Dermis microvascular lymphatic vessel endothelial cell (primary cell): Measurements from ENCODE around the gene DNAJC16. TPM values are rescaled to one million over a fixed set of nuclear protein-coding genes. Genes with fewer than 3 reads are reported as not detected.
"Not testable (repeated sequence)": the region's sequence is repeated elsewhere in the genome, so short reads cannot be mapped to it uniquely, and the experiment has no call there.

Experiments
- DNase-seq, 2 donors: peaks; one replicate each; pipeline versions ENCODE4 v3.0.0 to v3.0.0-alpha.2; 2010; ENCODE audit warnings: low read depth in 2 of 2
- total RNA-seq: library from RNA; depleted of rRNA; stranded (reverse); fragments of >200 nt; gene quantifications from 2 replicates; pipeline ENCODE4 v1.2.1, GENCODE V29; 2014

DNAJC16 gene
- total RNA-seq, 1 donor from 2014 or later, result 9.1 TPM

DNA sequence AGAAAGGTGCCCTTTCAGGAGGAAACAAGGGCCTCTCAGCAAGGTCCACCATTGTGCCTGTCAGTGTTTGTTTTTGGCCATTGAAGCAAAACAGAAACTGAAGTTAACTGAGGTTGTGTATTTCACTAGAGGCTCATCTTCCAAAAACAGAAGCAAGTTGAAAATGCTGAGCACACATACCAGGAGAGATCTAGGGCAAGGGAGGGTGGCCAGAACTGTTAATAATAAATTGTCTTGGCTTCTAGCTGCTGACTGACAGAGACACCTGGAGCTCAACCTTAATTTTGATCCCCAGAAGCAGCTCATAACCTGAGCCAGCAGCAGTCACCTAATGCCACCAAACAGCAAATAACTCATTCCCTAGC is 53.0 kb downstream of the DNAJC16 start:
- no peak for DNase-seq

DNA sequence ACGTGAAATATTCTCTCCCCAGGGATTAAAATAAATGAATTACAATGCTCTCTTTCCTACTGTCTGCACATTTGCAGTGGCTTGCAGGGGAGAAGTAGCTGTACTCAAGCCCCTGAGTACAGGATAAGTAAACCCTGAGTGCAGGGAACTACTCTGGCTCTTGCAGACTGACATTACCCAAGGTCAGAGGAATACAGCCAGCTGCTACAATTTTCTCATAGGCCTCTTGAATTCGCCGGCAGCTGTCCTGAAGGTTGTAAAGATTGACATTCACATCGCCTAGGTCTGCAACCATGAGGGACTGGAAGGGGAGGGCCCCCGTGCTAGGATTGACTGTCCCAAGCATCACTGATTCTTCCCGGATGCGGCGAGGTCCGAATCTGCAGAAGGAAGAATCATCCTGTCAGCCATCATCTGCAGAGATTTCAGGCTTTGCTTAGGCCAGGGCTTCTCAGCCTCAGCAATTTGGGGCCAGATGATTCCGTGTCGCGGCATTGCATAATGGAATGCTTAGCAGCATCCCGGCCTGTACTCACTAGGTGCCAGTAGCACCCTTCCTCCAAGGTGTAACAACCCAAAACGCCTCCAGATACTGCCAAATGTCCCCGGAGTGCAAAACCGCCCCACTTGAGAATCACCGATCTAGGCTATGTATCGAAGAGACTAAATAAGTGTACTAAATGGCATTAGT is 56.5 kb downstream of the DNAJC16 start:
- DNase-seq, result no peak

DNA sequence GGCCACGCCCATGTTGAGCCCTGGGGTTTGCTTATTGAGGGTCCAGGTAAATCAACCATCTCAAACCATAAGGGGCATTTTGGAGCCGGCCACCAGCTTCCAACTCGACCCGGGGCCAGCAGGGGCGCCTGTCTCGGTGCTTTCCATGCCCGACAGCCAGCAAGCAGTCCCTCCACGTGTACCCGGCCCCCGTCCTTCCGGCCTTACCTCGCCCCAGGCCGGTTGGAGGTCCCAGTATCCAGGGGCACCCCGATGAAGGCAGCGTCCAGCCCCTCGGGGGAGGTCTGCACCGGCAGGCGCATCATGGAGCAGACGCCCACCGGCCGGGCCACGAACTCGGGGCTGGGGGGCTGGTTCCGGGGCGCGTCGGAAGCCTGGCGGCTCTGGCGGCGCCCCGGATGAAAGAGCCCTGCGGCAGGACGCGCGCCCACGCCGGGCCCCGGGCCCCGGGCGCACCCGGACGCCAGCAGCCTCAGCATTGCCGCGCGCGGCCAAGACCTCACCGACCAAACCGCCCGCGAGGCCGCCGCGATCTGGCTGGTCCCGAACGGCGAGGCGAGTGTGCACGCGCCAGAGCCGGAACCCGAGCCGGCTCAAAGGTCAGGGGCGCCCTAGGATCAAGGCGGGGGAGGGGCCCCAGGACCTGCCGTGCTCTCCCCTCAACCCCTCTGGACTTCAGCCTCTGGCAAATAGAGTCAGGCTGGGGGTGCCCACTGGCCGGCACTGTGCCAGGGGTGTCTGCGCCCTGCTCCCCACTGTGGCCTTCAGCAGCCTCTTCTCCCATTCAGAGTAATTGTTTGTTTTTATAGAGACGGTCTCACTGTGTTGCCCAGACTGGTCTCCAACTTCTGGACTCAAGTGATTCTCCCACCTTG is 58.1 kb downstream of the DNAJC16 start, which contains the start of gene AGMAT:
Gene AGMAT, minus strand, starts transcription at position 563 of the 875 bp plus-strand sequence. Its CDS starts 84 bp downstream, at position 479.
- peak in 1 of 2 donors; percentile 21 for DNase-seq

DNA sequence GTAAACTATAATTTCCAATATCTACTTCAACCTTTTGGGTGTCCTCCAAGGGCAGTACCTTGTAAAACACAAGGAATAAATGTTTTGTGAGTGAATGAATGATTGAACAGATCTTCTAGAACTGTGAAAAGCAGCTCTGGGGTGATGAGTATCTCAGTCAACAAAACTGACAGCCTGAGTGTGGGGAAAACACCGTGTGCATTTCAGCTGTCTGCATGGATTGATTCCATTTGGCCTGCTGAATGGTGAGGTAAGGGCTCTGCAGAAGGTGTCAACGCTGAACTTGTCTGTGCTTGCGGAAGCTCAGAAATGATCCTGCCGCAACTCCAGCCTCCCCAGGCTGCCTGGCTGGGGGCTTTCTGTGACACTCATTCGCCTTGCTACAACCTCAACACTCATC is 65.6 kb downstream of the DNAJC16 start:
- no peak for DNase-seq

DNA sequence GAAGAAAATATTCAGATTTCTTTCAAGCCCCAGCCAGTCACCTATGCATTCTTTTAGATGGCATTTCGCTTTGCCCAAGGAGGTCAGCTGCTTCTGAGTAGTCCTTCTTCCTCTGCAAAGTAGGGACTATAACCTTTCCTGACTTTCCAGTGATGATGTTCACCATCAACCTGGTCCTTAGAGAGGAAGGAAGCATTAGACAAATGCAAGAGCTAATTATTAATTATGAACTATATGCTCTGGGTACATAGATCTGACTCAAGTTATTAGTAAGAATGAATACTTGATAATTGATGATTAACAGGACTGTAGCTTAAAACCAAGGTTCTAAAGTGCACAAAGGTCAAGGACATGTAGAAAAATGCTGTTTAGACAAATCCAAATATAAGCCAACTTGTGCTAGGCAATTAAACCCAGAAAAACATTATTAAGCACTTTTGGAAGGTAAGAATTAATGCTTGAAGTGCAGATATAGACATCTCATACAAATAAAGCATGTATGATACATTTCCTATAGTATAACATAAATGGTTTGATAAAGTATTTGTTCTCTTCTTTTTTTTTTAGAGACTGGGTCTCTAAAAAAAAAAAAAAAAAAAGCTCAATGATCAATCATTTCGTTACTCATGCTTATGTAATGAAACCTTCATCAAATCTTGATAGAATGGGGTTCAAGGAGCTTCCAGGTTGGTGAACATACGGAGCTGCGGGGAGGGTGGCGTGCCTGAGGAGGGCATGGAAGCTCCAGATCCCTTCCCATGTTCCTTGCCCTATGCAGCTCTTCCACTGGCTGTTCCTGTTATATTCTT is 69.4 kb downstream of the DNAJC16 start:
- no peak for DNase-seq

DNA sequence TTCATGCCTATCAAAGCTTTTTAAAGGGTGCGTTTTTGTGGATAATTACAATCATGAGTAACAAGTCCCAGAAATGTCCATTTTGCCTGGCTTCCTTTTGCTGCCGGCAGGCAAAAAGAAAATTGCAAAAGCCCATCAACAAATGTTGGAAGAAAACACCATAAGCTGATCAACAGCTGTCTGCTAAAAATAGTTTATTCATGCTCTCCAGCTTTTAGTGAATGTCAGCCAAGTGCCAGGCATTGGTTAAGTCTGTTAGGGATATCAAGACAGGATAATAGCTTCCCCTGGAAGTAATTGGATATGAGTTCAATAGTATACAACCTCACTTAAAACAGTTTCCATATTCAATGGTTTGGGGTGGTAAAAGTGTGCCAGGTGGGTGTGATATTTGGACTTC is 71.8 kb downstream of the DNAJC16 start:
- no peak for DNase-seq

- peak; percentile 89 to 95 for DNase-seq
Observed at GRCh38 chr1:15603050-15603965, 76.7 kb downstream of the DNAJC16 start.

DNA sequence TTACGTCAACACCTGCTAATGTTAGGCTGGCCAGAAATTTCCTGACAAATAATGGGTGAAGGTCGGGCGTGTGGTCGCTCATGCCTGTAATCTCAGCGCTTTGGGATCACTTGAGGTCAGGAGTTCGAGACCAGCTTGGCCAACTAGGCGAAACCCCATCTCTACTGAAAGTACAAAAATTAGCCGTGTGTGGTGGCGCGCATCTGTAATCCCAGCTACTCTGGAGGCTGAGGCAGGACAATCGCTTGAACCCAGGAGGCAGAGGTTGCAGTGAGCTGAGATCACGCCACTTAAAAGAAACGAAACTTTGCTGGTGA is 77.3 kb downstream of the DNAJC16 start:
- not testable (repeated sequence) for DNase-seq

GRCh38 chr1:15604400-15604799 is 77.8 kb downstream of the DNAJC16 start:
- DNase-seq, result not testable (repeated sequence)

GRCh38 chr1:15605398-15606383 is 79.0 kb downstream of the DNAJC16 start:
- DNase-seq, result no peak

DNA sequence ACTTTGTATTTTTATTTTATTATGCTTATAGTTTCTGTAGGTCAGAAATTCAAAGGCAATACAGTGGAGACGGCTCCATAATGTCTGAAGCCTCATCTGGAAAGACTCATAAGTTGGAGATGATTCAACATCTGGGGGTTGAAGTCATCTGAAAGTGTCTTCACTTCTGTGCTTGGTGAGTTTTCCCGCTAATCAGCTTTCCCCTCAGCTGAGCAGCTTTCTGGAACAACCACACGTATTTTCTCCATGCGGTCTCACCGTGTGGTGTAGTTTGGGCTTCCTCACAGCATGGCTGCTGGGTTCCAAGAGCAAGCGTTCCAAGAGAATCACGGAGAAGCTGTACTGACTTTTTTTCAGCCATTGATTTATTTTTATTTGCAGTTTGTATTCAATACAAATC is 83.0 kb downstream of the DNAJC16 start:
- DNase-seq, result no peak

DNA sequence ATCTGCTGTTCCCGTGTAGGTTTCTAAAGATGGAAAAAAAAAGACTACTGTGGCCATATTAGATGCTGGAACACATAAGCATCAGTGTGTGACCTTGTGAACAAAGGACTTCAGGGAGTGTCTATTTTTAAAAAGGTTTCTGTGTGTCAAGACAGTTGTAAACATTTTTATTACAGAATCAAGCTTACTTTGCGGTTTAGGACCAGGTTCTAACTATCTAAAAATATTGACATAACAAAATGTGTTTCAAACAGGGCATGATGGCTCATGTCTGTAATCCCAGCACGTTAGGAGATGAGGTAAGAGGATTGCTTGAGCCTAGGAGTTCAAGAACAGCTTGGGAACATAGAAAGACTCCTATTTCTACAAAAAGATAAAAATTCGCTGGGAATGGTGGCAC is 83.5 kb downstream of the DNAJC16 start:
- DNase-seq, result no peak

GRCh38 chr1:15616373-15617172 is 89.9 kb downstream of the DNAJC16 start:
- no peak for DNase-seq

GRCh38 chr1:15617173-15618076 is 90.8 kb downstream of the DNAJC16 start, which contains the start of gene DDI2:
Gene DDI2, plus strand, starts transcription at chr1:15617458. Its CDS starts 213 bp downstream, at chr1:15617671.
- DNase-seq, result peak; percentile 86 to 98

DNA sequence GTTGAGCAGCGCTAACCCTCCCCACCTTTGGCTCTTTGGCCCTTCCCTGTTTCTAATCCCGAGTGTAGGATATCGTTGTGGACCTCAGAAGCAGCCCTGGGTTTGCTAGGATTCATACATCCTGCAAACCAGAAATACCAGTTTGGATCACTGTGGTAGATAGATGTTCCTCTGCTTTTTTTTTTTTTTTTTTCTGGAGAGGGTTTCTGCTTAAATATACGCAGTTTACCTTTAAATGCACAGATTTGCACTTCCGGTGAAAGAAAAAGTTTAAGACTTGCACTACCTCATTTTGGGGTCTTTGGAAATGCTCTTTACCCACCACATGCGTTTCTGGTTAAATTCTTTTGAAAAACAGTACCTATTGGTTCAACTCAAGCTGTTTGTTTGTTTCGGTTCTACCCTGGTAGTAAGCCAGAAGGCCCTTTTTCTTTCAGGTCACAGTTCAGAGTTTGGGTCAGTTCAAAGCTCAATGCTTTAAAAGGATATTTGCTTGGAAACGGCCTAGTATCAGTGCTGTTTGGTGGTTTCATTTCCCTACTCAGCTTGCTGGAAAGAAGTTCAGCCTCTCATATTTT is 91.5 kb downstream of the DNAJC16 start:
- peak in 1 of 2 donors; percentile 18 for DNase-seq

GRCh38 chr1:15618655-15619525 is 92.2 kb downstream of the DNAJC16 start:
- DNase-seq, result peak in 1 of 2 donors; percentile 23
